GM03348 (cell line): Measurements from ENCODE around the gene DHCR24.
"Not testable (repeated sequence)": the region's sequence is repeated elsewhere in the genome, so short reads cannot be mapped to it uniquely, and the experiment has no call there.

Experiments used
- DNase-seq: peaks from one replicate; pipeline ENCODE4 v3.0.0; 2012; ENCODE audit warnings: low spot score

DHCR24 gene

GRCh38 chr1:54888080-54888733, 1.2 kb upstream of the DHCR24 start:
- no peak for DNase-seq

- peak; percentile 53 for DNase-seq
These were observed 673 bp upstream of the DHCR24 start for GRCh38 chr1:54887665-54888071.

GRCh38 chr1:54885807-54886723, 930 bp downstream of the DHCR24 start:
- DNase-seq: peak; percentile 49

- DNase-seq: no peak
These were observed 1.7 kb downstream of the DHCR24 start for GRCh38 chr1:54885237-54885679.

GRCh38 chr1:54884768-54885167, 2.2 kb downstream of the DHCR24 start:
- no peak for DNase-seq

- no peak for DNase-seq
These were observed 2.8 kb downstream of the DHCR24 start for GRCh38 chr1:54884135-54884586.

GRCh38 chr1:54883349-54884102, 3.5 kb downstream of the DHCR24 start:
- DNase-seq: peak; percentile 68

GRCh38 chr1:54882519-54882918, 4.5 kb downstream of the DHCR24 start:
- no peak for DNase-seq

- DNase-seq: not testable (repeated sequence)
These were observed 5.4 kb downstream of the DHCR24 start for GRCh38 chr1:54881604-54882003.

GRCh38 chr1:54879872-54880271, 7.1 kb downstream of the DHCR24 start:
- no peak for DNase-seq

- DNase-seq: no peak
These were observed 10.2 kb downstream of the DHCR24 start for GRCh38 chr1:54876814-54877213.

- DNase-seq: no peak
These were observed 12.0 kb downstream of the DHCR24 start for GRCh38 chr1:54875000-54875399.

- DNase-seq: no peak
These were observed 12.7 kb downstream of the DHCR24 start for GRCh38 chr1:54874079-54874830.

- no peak for DNase-seq
These were observed 15.0 kb downstream of the DHCR24 start for GRCh38 chr1:54872036-54872331.

GRCh38 chr1:54871275-54872035, 15.5 kb downstream of the DHCR24 start:
- no peak for DNase-seq

- no peak for DNase-seq
These were observed 16.1 kb downstream of the DHCR24 start for GRCh38 chr1:54870869-54871268.

GRCh38 chr1:54869173-54869851, 17.7 kb downstream of the DHCR24 start:
- no peak for DNase-seq

- no peak for DNase-seq
These were observed 19.3 kb downstream of the DHCR24 start for GRCh38 chr1:54867717-54868057.

GRCh38 chr1:54866801-54867716, 19.9 kb downstream of the DHCR24 start:
- no peak for DNase-seq
